Neuronal stem cell (in vitro differentiated cells): ENCODE results near the gene TSNAX.

Experiments
- DNase-seq: peaks from one replicate; pipeline ENCODE4 v3.0.0-alpha.2; 2013; ENCODE audit warnings: low spot score
- H2AFZ ChIP-seq: one replicate; pipeline ENCODE4 v1.6.1; 2013; ENCODE audit warnings: mild to moderate bottlenecking, low read length, inconsistent platforms
- H2AK5ac ChIP-seq: 2 replicates; pipeline ENCODE4 v1.6.1; 2013; ENCODE audit warnings: low read depth, mild to moderate bottlenecking, inconsistent platforms, low read length, moderate library complexity, mixed read lengths
- H2BK120ac ChIP-seq: 2 replicates; pipeline ENCODE4 v1.6.1; 2013; ENCODE audit warnings: low read depth, mild to moderate bottlenecking, inconsistent platforms, low read length, moderate library complexity, mixed read lengths
- H2BK12ac ChIP-seq: one replicate; pipeline ENCODE4 v1.6.1; 2013; ENCODE audit warnings: low read length, inconsistent platforms
- H2BK15ac ChIP-seq: 2 replicates; pipeline ENCODE4 v1.6.1; 2013; ENCODE audit warnings: mild to moderate bottlenecking, low read length, inconsistent platforms, mixed read lengths
- H2BK5ac ChIP-seq: one replicate; pipeline ENCODE4 v1.6.1; 2013; ENCODE audit warnings: inconsistent platforms, mild to moderate bottlenecking, low read length, moderate library complexity
- H3K14ac ChIP-seq: one replicate; pipeline ENCODE4 v1.6.1; 2013; ENCODE audit warnings: low read length, inconsistent platforms
- H3K18ac ChIP-seq: 2 replicates; pipeline ENCODE4 v1.6.1; 2013; ENCODE audit warnings: low read length, inconsistent platforms
- H3K23ac ChIP-seq: 2 replicates; pipeline ENCODE4 v1.6.1; 2013; ENCODE audit warnings: low read depth, mild to moderate bottlenecking, mixed read lengths, low read length, inconsistent platforms; ENCODE audit not compliant: poor library complexity
- H3K27ac ChIP-seq: replicated peaks from 3 replicates; pipeline ENCODE4 v1.5.1; 2013; ENCODE audit warnings: low read length, inconsistent platforms
- H3K27me3 ChIP-seq, 3 experiments: 2 replicates each; pipeline ENCODE4 v1.6.1; 2013; ENCODE audit warnings: low read length in 3 of 3, mild to moderate bottlenecking in 2 of 3, inconsistent platforms in 1 of 3, low read depth in 1 of 3, mixed read lengths in 1 of 3, moderate library complexity in 1 of 3; ENCODE audit not compliant: control insufficient read depth in 3 of 3, insufficient read depth in 3 of 3
- H3K36me3 ChIP-seq, 2 donors: replicated peaks in 1 of 2; 2 replicates each; pipeline ENCODE4 v1.6.1; 2013; ENCODE audit warnings: low read length in 2 of 2; ENCODE audit not compliant: control insufficient read depth in 2 of 2, insufficient read depth in 2 of 2
- H3K4ac ChIP-seq: 2 replicates; pipeline ENCODE4 v1.6.1; 2013; ENCODE audit warnings: inconsistent platforms, mild to moderate bottlenecking, low read length, moderate library complexity
- H3K4me1 ChIP-seq, 2 donors: 1 replicate in 1 of 2; 2 replicates in 1 of 2; pipeline ENCODE4 v1.6.1; 2013; ENCODE audit warnings: low read length in 2 of 2, low read depth in 1 of 2; ENCODE audit not compliant: control insufficient read depth in 2 of 2, insufficient read depth in 1 of 2
- H3K4me2 ChIP-seq: one replicate; pipeline ENCODE4 v1.6.1; 2013; ENCODE audit warnings: mild to moderate bottlenecking, low read length, inconsistent platforms; ENCODE audit not compliant: insufficient read depth, poor library complexity, severe bottlenecking
- H3K4me3 ChIP-seq, 2 donors: 2 replicates each; pipeline ENCODE4 v1.5.1; 2013; ENCODE audit warnings: low read length in 2 of 2, mild to moderate bottlenecking in 2 of 2, inconsistent platforms in 1 of 2, moderate library complexity in 1 of 2
- H3K79me1 ChIP-seq: one replicate; pipeline ENCODE4 v1.6.1; 2013; ENCODE audit warnings: low read depth, mild to moderate bottlenecking, inconsistent platforms, low read length, moderate library complexity
- H3K9ac ChIP-seq: one replicate; pipeline ENCODE4 v1.6.1; 2013; ENCODE audit warnings: mild to moderate bottlenecking, low read depth, low read length, inconsistent platforms; ENCODE audit not compliant: poor library complexity
- H3K9me3 ChIP-seq, 2 donors: replicated peaks in 1 of 2; 2 replicates each; pipeline versions ENCODE3 to v1.6.1; 2013; ENCODE audit warnings: low read length in 2 of 2, mild to moderate bottlenecking in 2 of 2, inconsistent platforms in 1 of 2, low read depth in 1 of 2, mixed read lengths in 1 of 2, moderate library complexity in 1 of 2; ENCODE audit not compliant: control insufficient read depth in 2 of 2, insufficient read depth in 1 of 2
- H4K8ac ChIP-seq: one replicate; pipeline ENCODE4 v1.6.1; 2013; ENCODE audit warnings: low read depth, mild to moderate bottlenecking, inconsistent platforms, low read length, moderate library complexity
- H4K91ac ChIP-seq: one replicate; pipeline ENCODE4 v1.6.1; 2013; ENCODE audit warnings: low read length, low read depth, mild to moderate bottlenecking, inconsistent platforms; ENCODE audit not compliant: poor library complexity
- WGBS, 2 donors: extraction: QIAGEN DNeasy Blood & Tissue Kit; methylation state at CpG; one replicate each; pipeline ENCODE4 v1.1.7; 2013; ENCODE audit warnings: missing lambda C conversion rate in 2 of 2, mixed read lengths in 1 of 2; ENCODE audit not compliant: insufficient read length in 2 of 2, insufficient replicate concordance in 1 of 2; ENCODE audit errors: extremely low coverage in 2 of 2; 5-methylcytosine and 5-hydroxymethylcytosine counted together

TSNAX gene

GRCh38 chr1:231554969-231555368, 26.5 kb downstream of the TSNAX start:
- no peaks in the 10 kb centered on the region for H3K27me3 ChIP-seq
- H3K4me2 ChIP-seq: no peak overlapping the region
- H3K23ac ChIP-seq: no peak overlapping the region
- H4K91ac ChIP-seq: no peak overlapping the region
- no peak for DNase-seq
- H3K9me3 ChIP-seq: no peaks in the 10 kb centered on the region
- no peak overlapping the region for H2AK5ac ChIP-seq
- no peak overlapping the region for H3K4ac ChIP-seq
- H2BK15ac ChIP-seq: no peak overlapping the region
- H3K18ac ChIP-seq: no peak overlapping the region
- H3K4me3 ChIP-seq: no peak overlapping the region
- H3K79me1 ChIP-seq: peaks cover 6% of the 10 kb centered on the region
- WGBS, 2 donors: no CpG with 5 or more reads among the region's 2 CpGs
- H3K4me1 ChIP-seq: no peaks in the 10 kb centered on the region
- no peak overlapping the region for H3K27ac ChIP-seq
- H2BK12ac ChIP-seq: no peak overlapping the region
- no peak overlapping the region for H2AFZ ChIP-seq
- no peak overlapping the region for H3K9ac ChIP-seq
- no peak overlapping the region for H2BK5ac ChIP-seq
- peaks cover 0 to 42% of the 10 kb centered on the region in 2 donors for H3K36me3 ChIP-seq
- no peak overlapping the region for H4K8ac ChIP-seq
- no peak overlapping the region for H3K14ac ChIP-seq
- H2BK120ac ChIP-seq: no peak overlapping the region

GRCh38 chr1:231557411-231557810, 28.9 kb downstream of the TSNAX start:
- Histone ChIP-seq H2BK5ac (no peak overlapping the region), H3K23ac (no peak overlapping the region), H2AK5ac (no peak overlapping the region), H3K27ac (no peak overlapping the region), H4K91ac (no peak overlapping the region), H4K8ac (no peak overlapping the region), H3K79me1 (peaks cover 6% of the 10 kb centered on the region), H2AFZ (no peak overlapping the region), H2BK120ac (no peak overlapping the region), H3K36me3 (peaks cover 0 to 41% of the 10 kb centered on the region in 2 donors), H3K4me3 (no peak overlapping the region), H3K9me3 (no peaks in the 10 kb centered on the region), H3K18ac (no peak overlapping the region), H3K9ac (no peak overlapping the region), H3K4me1 (no peaks in the 10 kb centered on the region), H3K27me3 (no peaks in the 10 kb centered on the region), H3K4ac (no peak overlapping the region), H2BK15ac (no peak overlapping the region), H3K4me2 (no peak overlapping the region), H3K14ac (no peak overlapping the region), H2BK12ac (no peak overlapping the region)
- no CpG with 5 or more reads among the region's 1 CpG for WGBS, 2 donors
- DNase-seq: no peak

GRCh38 chr1:231557898-231558707, 29.6 kb downstream of the TSNAX start:
- H2BK5ac ChIP-seq: no peak overlapping the region
- WGBS, 2 donors: no CpG with 5 or more reads among the region's 3 CpGs
- no peak overlapping the region for H4K91ac ChIP-seq
- DNase-seq: no peak
- H3K9me3 ChIP-seq: no peaks in the 10 kb centered on the region
- H3K27me3 ChIP-seq: no peaks in the 10 kb centered on the region
- no peak overlapping the region for H2BK120ac ChIP-seq
- no peak overlapping the region for H3K27ac ChIP-seq
- no peak overlapping the region for H2AK5ac ChIP-seq
- H3K4me2 ChIP-seq: no peak overlapping the region
- H3K14ac ChIP-seq: no peak overlapping the region
- no peak overlapping the region for H3K18ac ChIP-seq
- H2AFZ ChIP-seq: no peak overlapping the region
- no peak overlapping the region for H3K9ac ChIP-seq
- no peak overlapping the region for H4K8ac ChIP-seq
- no peak overlapping the region for H2BK15ac ChIP-seq
- no peak overlapping the region for H3K4me3 ChIP-seq
- peaks cover 6% of the 10 kb centered on the region for H3K79me1 ChIP-seq
- peaks cover 0 to 43% of the 10 kb centered on the region in 2 donors for H3K36me3 ChIP-seq
- H2BK12ac ChIP-seq: no peak overlapping the region
- no peaks in the 10 kb centered on the region for H3K4me1 ChIP-seq
- H3K23ac ChIP-seq: no peak overlapping the region
- no peak overlapping the region for H3K4ac ChIP-seq

- H3K36me3 ChIP-seq: peaks cover 0 to 45% of the 10 kb centered on the region in 2 donors
- H2AK5ac ChIP-seq: no peak overlapping the region
- H2BK5ac ChIP-seq: no peak overlapping the region
- H3K9me3 ChIP-seq: no peaks in the 10 kb centered on the region
- no peak overlapping the region for H4K8ac ChIP-seq
- H3K4me1 ChIP-seq: no peaks in the 10 kb centered on the region
- H3K9ac ChIP-seq: no peak overlapping the region
- H2AFZ ChIP-seq: no peak overlapping the region
- H4K91ac ChIP-seq: no peak overlapping the region
- H3K79me1 ChIP-seq: peaks cover 6% of the 10 kb centered on the region
- no peak overlapping the region for H2BK15ac ChIP-seq
- H3K27ac ChIP-seq: no peak overlapping the region
- no CpG with 5 or more reads among the region's 2 CpGs for WGBS, 2 donors
- no peak overlapping the region for H2BK120ac ChIP-seq
- H3K23ac ChIP-seq: no peak overlapping the region
- H3K27me3 ChIP-seq: no peaks in the 10 kb centered on the region
- H3K4me2 ChIP-seq: no peak overlapping the region
- no peak for DNase-seq
- no peak overlapping the region for H3K4ac ChIP-seq
- no peak overlapping the region for H3K18ac ChIP-seq
- H3K14ac ChIP-seq: no peak overlapping the region
- H2BK12ac ChIP-seq: no peak overlapping the region
- H3K4me3 ChIP-seq: no peak overlapping the region
Measured at GRCh38 chr1:231558708-231559185, 30.3 kb downstream of the TSNAX start.
